ENCODE data around the gene PIGZ.

Gene PIGZ

DNA sequence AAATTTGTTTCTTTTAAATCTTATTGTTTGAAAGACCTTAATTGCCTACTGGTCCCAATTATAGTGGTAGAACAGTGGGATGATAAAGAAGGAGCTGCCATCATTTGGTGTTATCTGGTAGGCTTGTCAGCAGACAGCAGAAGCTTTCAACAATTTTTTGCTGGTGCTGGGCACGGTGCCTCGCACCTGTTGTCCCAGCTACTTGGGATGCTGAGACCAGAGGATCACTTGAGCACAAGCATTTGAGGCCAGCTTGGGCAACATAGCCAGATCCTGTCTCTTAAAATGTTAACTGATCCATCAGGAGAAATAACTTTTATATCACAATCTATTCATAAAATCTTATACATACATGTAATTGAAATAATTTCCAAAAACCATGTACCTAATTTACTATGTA is 64.9 kb downstream of the PIGZ start:
- Histone ChIP-seq H3K36me3 (peaks cover 86 to 98% (median 92%) of the 10 kb centered on the region in 11 experiments), H3K9ac (no peak overlapping the region), H3K27ac (no peak overlapping the region), H3K4me1 (peaks cover 0 to 12% (median 0%) of the 10 kb centered on the region in 10 experiments; a peak in 3 of 20 replicates), H3K4me2 (no peak overlapping the region), H3K9me3 (replicated peaks in 1 of 11) (no peaks in the 10 kb centered on the region), H4K20me1 (peaks cover 0 to 15% (median 0%) of the 10 kb centered on the region in 11 experiments; a peak in 3 of 22 replicates), H3K27me3 (no peaks in the 10 kb centered on the region), H3K4me3 (no peak overlapping the region)
- no peak for TF ChIP-seq Cebpa-rat (IDR thresholded peaks at IDR 0.05)

- no peak overlapping the region for H3K27ac ChIP-seq
- H3K36me3 ChIP-seq, result peaks cover 83 to 99% (median 92%) of the 10 kb centered on the region in 11 experiments
- H3K4me1 ChIP-seq, result no peaks in the 10 kb centered on the region
- no peak for TF ChIP-seq Cebpa-rat (IDR thresholded peaks at IDR 0.05)
- peaks cover 0 to 27% (median 10%) of the 10 kb centered on the region in 11 experiments; a peak in 9 of 22 replicates for H4K20me1 ChIP-seq
- H3K9me3 ChIP-seq (replicated peaks in 1 of 11), result no peaks in the 10 kb centered on the region
- no peak overlapping the region for H3K9ac ChIP-seq
- no peak overlapping the region for H3K4me2 ChIP-seq
- no peak overlapping the region for H3K4me3 ChIP-seq
- no peaks in the 10 kb centered on the region for H3K27me3 ChIP-seq
Observed at GRCh38 chr3:196902296-196902695, 66.3 kb downstream of the PIGZ start.

GRCh38 chr3:196901768-196902167 is 66.9 kb downstream of the PIGZ start:
- H4K20me1 ChIP-seq, result peaks cover 0 to 32% (median 10%) of the 10 kb centered on the region in 11 experiments; a peak in 11 of 22 replicates
- no peak overlapping the region for H3K27ac ChIP-seq
- no peaks in the 10 kb centered on the region for H3K4me1 ChIP-seq
- no peak overlapping the region for H3K9ac ChIP-seq
- H3K36me3 ChIP-seq, result peaks cover 81 to 98% (median 92%) of the 10 kb centered on the region in 11 experiments
- no peak for TF ChIP-seq Cebpa-rat (IDR thresholded peaks at IDR 0.05)
- H3K4me2 ChIP-seq, result no peak overlapping the region
- no peaks in the 10 kb centered on the region for H3K9me3 ChIP-seq (replicated peaks in 1 of 11)
- H3K4me3 ChIP-seq, result no peak overlapping the region
- no peaks in the 10 kb centered on the region for H3K27me3 ChIP-seq
